GM23338 (cell line): Measurements from ENCODE around the gene DSCAML1. TPM values are rescaled to one million over a fixed set of nuclear protein-coding genes. Genes with fewer than 3 reads are reported as not detected.

Experiments used
- ATAC-seq: fragments of 200-7000 bp; cut with Tn5 transposase; 3 replicates; pipeline ENCODE4 v1.9.1; 2020
- DNase-seq: peaks from one replicate; pipeline ENCODE4 v3.0.0-alpha.2; 2015; ENCODE audit warnings: low spot score
- H2AFZ ChIP-seq: fragments of 200-600 bp; sonication (generic); 2 replicates; pipeline ENCODE4 v1.8.0; 2016; ENCODE audit warnings: antibody characterized with exemption, mild to moderate bottlenecking, moderate library complexity
- H3F3A ChIP-seq: fragments of 200-600 bp; sonication (generic); replicated peaks from 2 replicates; pipeline ENCODE4 v1.8.0; 2017; ENCODE audit warnings: antibody characterized with exemption, mixed run types, low read depth
- H3K27ac ChIP-seq: fragments of 200-600 bp; sonication (generic); 2 replicates; pipeline ENCODE4 v1.6.1; 2016; ENCODE audit warnings: low read depth
- H3K27me3 ChIP-seq: fragments of 200-600 bp; sonication (generic); 2 replicates; pipeline ENCODE4 v1.8.0; 2016; ENCODE audit warnings: mild to moderate bottlenecking, mixed run types, moderate library complexity; ENCODE audit not compliant: insufficient read depth
- H3K36me3 ChIP-seq: fragments of 200-600 bp; sonication (generic); 2 replicates; pipeline ENCODE4 v1.8.0; 2016; ENCODE audit warnings: mild to moderate bottlenecking; ENCODE audit not compliant: insufficient read depth
- H3K4me1 ChIP-seq: fragments of 200-600 bp; sonication (generic); 2 replicates; pipeline ENCODE4 v1.8.0; 2016; ENCODE audit warnings: mild to moderate bottlenecking, moderate library complexity; ENCODE audit not compliant: insufficient read depth
- H3K4me2 ChIP-seq: fragments of 200-600 bp; sonication (generic); 2 replicates; pipeline ENCODE4 v1.7.1; 2017; ENCODE audit warnings: mixed run types
- H3K4me3 ChIP-seq: fragments of 200-600 bp; sonication (generic); 2 replicates; pipeline ENCODE4 v1.6.1; 2016; ENCODE audit warnings: mixed run types
- H3K79me2 ChIP-seq: fragments of 200-600 bp; sonication (generic); replicated peaks from 2 replicates; pipeline ENCODE4 v1.8.0; 2017; ENCODE audit warnings: mild to moderate bottlenecking; ENCODE audit not compliant: insufficient read depth
- H3K9me2 ChIP-seq: fragments of 200-600 bp; sonication (generic); 2 replicates; pipeline ENCODE4 v1.8.0; 2017; ENCODE audit not compliant: insufficient read depth
- H4K20me1 ChIP-seq: fragments of 200-600 bp; sonication (generic); replicated peaks from 2 replicates; pipeline ENCODE4 v1.8.0; 2017; ENCODE audit warnings: mild to moderate bottlenecking; ENCODE audit not compliant: insufficient read depth
- H3K27ac Mint-ChIP-seq: 2 replicates; pipeline ENCODE4 v1.8.0; 2020; ENCODE audit warnings: inconsistent platforms, mild to moderate bottlenecking, moderate library complexity, mixed read lengths
- H3K27me3 Mint-ChIP-seq: 3 replicates; pipeline ENCODE4 v1.8.0; 2022; ENCODE audit warnings: low read depth, mild to moderate bottlenecking, moderate library complexity, mixed read lengths, inconsistent platforms; ENCODE audit not compliant: insufficient read depth, poor library complexity
- H3K36me3 Mint-ChIP-seq: 3 replicates; pipeline ENCODE4 v1.8.0; 2021; ENCODE audit warnings: low read depth, mild to moderate bottlenecking, inconsistent platforms, moderate library complexity, mixed read lengths
- H3K4me1 Mint-ChIP-seq: 3 replicates; pipeline ENCODE4 v1.8.0; 2020; ENCODE audit warnings: mild to moderate bottlenecking, inconsistent platforms, mixed read lengths
- H3K4me3 Mint-ChIP-seq: 3 replicates; pipeline ENCODE4 v1.8.0; 2021; ENCODE audit warnings: moderate library complexity, mild to moderate bottlenecking, inconsistent platforms, mixed read lengths
- H3K9me3 Mint-ChIP-seq: 3 replicates; pipeline ENCODE4 v1.8.0; 2020; ENCODE audit warnings: moderate library complexity, mild to moderate bottlenecking, inconsistent platforms, mixed read lengths
- CREB1 ChIP-seq: fragments of 250-450 bp; sonication (Bioruptor Pico); IDR thresholded peaks from 2 replicates; pipeline ENCODE4 v1.5.0; 2020; ENCODE audit warnings: low read depth, mild to moderate bottlenecking, moderate library complexity
- CTCF ChIP-seq, 2 experiments: fragments of 200-600 bp in 1 of 2; sonication (generic) in 1 of 2; conservative IDR thresholded peaks; 2 replicates each; pipeline versions ENCODE4 v1.5.1 to v1.6.1; 2016 to 2017; ENCODE audit warnings: antibody characterized with exemption in 2 of 2, low read depth in 2 of 2, mild to moderate bottlenecking in 2 of 2, moderate library complexity in 1 of 2
- ETS1 ChIP-seq: IDR thresholded peaks from 2 replicates; pipeline ENCODE4 v1.6.1; 2016; ENCODE audit warnings: antibody characterized with exemption
- EZH2 ChIP-seq: fragments of 200-600 bp; sonication (generic); IDR thresholded peaks from one replicate; pipeline ENCODE4 v1.8.0; 2017; ENCODE audit warnings: antibody characterized with exemption, mild to moderate bottlenecking, low read depth; ENCODE audit not compliant: unreplicated experiment
- EZH2phosphoT487 ChIP-seq: fragments of 200-600 bp; sonication (generic); IDR thresholded peaks from one replicate; pipeline ENCODE4 v1.8.1; 2018; ENCODE audit warnings: antibody characterized with exemption; ENCODE audit not compliant: unreplicated experiment
- JUNB ChIP-seq: IDR thresholded peaks from one replicate; pipeline ENCODE4 v1.6.1; 2016; ENCODE audit warnings: antibody characterized with exemption; ENCODE audit not compliant: unreplicated experiment
- NANOG ChIP-seq: IDR thresholded peaks from 2 replicates; pipeline ENCODE4 v1.6.1; 2016; ENCODE audit warnings: antibody characterized with exemption, borderline replicate concordance
- POLR2AphosphoS5 ChIP-seq: IDR thresholded peaks from 2 replicates; pipeline ENCODE4 v1.6.1; 2016; ENCODE audit warnings: antibody characterized with exemption, low read depth
- REST ChIP-seq: IDR thresholded peaks from one replicate; pipeline ENCODE4 v1.6.1; 2018; ENCODE audit warnings: antibody characterized with exemption; ENCODE audit not compliant: unreplicated experiment
- STAT1 ChIP-seq: IDR thresholded peaks from one replicate; pipeline ENCODE4 v1.6.1; 2016; ENCODE audit warnings: antibody characterized with exemption; ENCODE audit not compliant: unreplicated experiment
- ZNF114 ChIP-seq: fragments of 250-450 bp; sonication (Bioruptor Pico); IDR thresholded peaks from 2 replicates; pipeline ENCODE4 v1.5.0; 2020; ENCODE audit warnings: mild to moderate bottlenecking, moderate library complexity
- ZNF331 ChIP-seq: fragments of 250-450 bp; sonication (Bioruptor Pico); IDR thresholded peaks from 2 replicates; pipeline ENCODE4 v1.5.0; 2020; ENCODE audit warnings: low read depth, mild to moderate bottlenecking, moderate library complexity
- ZNF462 ChIP-seq: fragments of 250-450 bp; sonication (Bioruptor Pico); IDR thresholded peaks from 2 replicates; pipeline ENCODE4 v1.5.0; 2020; ENCODE audit warnings: mild to moderate bottlenecking, moderate library complexity
- polyA plus RNA-seq: library from polyadenylated mRNA; unstranded; fragments of >200 nt; fragmentation: Nextera tagmentation; extraction: Ambion mirVana; gene quantifications from 2 replicates; pipeline ENCODE4 v1.2.1, GENCODE V29; 2016
- total RNA-seq: library from RNA; depleted of rRNA; stranded (reverse); fragments of >200 nt; shearing (Covaris generic); gene quantifications from 2 replicates; pipeline ENCODE4 v1.2.3, GENCODE V29; 2014

Gene DSCAML1
- total and polyA plus RNA-seq, 2 experiments from 2014 or later, result 0.17 TPM; not detected in 1

- no peak for DNase-seq
- Histone ChIP-seq H3K36me3 (no peaks in the 10 kb centered on the region), H2AFZ (no peak overlapping the region), H3K4me3 (no peak overlapping the region), H3K27ac (no peak overlapping the region), H3K4me1 (no peaks in the 10 kb centered on the region), H3K79me2 (no peaks in the 10 kb centered on the region), H3K4me2 (no peak overlapping the region), H3K9me2 (no peaks in the 10 kb centered on the region), H3F3A (no peaks in the 10 kb centered on the region), H4K20me1 (no peaks in the 10 kb centered on the region), H3K27me3 (no peaks in the 10 kb centered on the region)
- ATAC-seq, result no peak; the same call in 2 of the 3 replicates
- peaks cover 15% of the 10 kb centered on the region for H3K4me1 Mint-ChIP-seq
- no peaks in the 10 kb centered on the region for H3K9me3 Mint-ChIP-seq
- no peak overlapping the region for H3K27ac Mint-ChIP-seq
- no peak overlapping the region for H3K4me3 Mint-ChIP-seq
- TF ChIP-seq ZNF114 (CRISPR knock-in tag) (no peak), EZH2phosphoT487 (no peak), ETS1 (no peak), CREB1 (CRISPR knock-in tag) (no peak), STAT1 (no peak), REST (no peak), ZNF462 (CRISPR knock-in tag) (no peak), NANOG (no peak), EZH2 (no peak), ZNF331 (CRISPR knock-in tag) (no peak), JUNB (no peak), POLR2AphosphoS5 (no peak), CTCF (conservative IDR thresholded peaks at IDR 0.05; ENCODE audit: low read depth in 2 of 2) (no peak)
- H3K36me3 Mint-ChIP-seq, result no peaks in the 10 kb centered on the region
- peaks cover 2% of the 10 kb centered on the region for H3K27me3 Mint-ChIP-seq
These were observed 40.2 kb upstream of the DSCAML1 start for GRCh38 chr11:117837070-117837776.
